Measurements from ENCODE around the gene CMTM8. TPM values are rescaled to one million over a fixed set of nuclear protein-coding genes. Genes with fewer than 3 reads are reported as not detected.
A peak's percentile ranks its signal among the peaks of the same experiment; 100 is the strongest.
"Not testable (repeated sequence)": the region's sequence is repeated elsewhere in the genome, so short reads cannot be mapped to it uniquely, and the experiment has no call there.

CMTM8 gene
- total RNA-seq, 1 donor from 2014 or later: not detected

DNA sequence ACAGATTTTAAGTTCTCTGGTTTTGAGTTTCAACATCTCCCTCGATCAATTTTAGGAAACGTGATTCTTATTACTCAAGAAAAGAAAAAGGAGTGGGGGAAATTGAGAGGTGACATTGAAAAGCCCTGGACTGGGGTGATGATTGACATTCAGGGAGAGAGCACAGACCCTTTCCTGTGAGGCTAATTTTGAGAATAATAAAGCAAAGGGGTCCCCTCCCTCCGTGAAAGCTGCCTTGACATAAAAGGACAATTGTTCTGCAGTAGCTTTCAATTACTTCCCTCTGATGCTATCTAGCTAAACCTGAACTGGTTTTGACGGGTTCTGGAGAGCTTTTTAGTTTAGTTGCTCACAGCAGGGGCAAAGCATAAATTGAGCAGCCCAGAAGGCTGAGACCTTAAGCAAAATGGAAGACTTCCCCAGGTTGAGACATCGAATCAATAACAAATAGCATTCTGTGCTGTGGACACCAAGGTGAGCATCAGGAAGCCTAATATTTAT, 14.4 kb upstream of the CMTM8 start:
- Histone ChIP-seq H3K4me3 (ENCODE audit: low read length in 3 of 3) (no peak overlapping the region), H3K27ac (ENCODE audit: low read depth, low read length) (no peak overlapping the region), H3K9me3 (ENCODE audit: control insufficient read depth in 3 of 3, low read length in 3 of 3) (peaks cover 0 to 2% (median 0%) of the 10 kb centered on the region in 3 donors), H3K27me3 (ENCODE audit: control insufficient read depth in 3 of 3, insufficient read depth in 3 of 3, low read length in 3 of 3) (no peaks in the 10 kb centered on the region), H3K4me1 (ENCODE audit: control insufficient read depth in 3 of 3, insufficient read depth in 3 of 3, low read length in 3 of 3) (no peaks in the 10 kb centered on the region), H3K36me3 (ENCODE audit: control insufficient read depth in 3 of 3, insufficient read depth in 3 of 3, low read length in 3 of 3) (no peaks in the 10 kb centered on the region), H3K9ac (ENCODE audit: low read depth in 1 of 3, low read length in 3 of 3) (no peak overlapping the region)

DNA sequence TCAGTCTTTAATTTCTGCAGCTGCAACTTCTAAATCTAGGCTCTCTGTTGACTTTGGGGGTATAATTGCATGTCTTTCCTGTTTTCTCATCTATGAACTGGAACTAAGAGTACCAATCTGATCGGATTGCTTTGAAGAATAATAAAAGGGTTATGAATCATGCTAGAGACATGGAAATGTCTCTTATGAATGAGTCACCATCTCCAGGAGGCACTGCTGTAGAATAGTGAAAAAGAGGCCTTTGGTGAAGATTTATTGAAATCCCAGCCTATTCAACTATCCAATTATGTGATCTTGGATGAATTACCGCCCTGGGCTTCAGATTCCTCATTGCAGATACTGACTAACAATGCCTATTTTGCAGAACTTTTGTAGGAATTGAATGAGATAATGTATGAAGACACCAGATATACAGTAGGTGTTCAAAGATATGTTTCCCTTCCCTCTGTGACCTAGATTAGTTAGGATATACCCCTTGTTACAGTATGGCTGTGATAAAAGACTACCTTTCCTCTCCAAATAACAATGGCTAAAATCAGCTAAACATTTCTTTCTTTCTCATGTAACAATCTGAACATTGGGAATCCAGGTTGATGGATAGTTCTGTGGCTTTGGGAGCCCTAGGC, 11.5 kb upstream of the CMTM8 start:
- Histone ChIP-seq H3K4me1 (ENCODE audit: control insufficient read depth in 3 of 3, insufficient read depth in 3 of 3, low read length in 3 of 3) (no peaks in the 10 kb centered on the region), H3K4me3 (ENCODE audit: low read length in 3 of 3) (no peak overlapping the region), H3K27ac (ENCODE audit: low read depth, low read length) (no peak overlapping the region), H3K9me3 (ENCODE audit: control insufficient read depth in 3 of 3, low read length in 3 of 3) (no peaks in the 10 kb centered on the region), H3K9ac (ENCODE audit: low read depth in 1 of 3, low read length in 3 of 3) (no peak overlapping the region), H3K36me3 (ENCODE audit: control insufficient read depth in 3 of 3, insufficient read depth in 3 of 3, low read length in 3 of 3) (no peaks in the 10 kb centered on the region), H3K27me3 (ENCODE audit: control insufficient read depth in 3 of 3, insufficient read depth in 3 of 3, low read length in 3 of 3) (no peaks in the 10 kb centered on the region)

DNA sequence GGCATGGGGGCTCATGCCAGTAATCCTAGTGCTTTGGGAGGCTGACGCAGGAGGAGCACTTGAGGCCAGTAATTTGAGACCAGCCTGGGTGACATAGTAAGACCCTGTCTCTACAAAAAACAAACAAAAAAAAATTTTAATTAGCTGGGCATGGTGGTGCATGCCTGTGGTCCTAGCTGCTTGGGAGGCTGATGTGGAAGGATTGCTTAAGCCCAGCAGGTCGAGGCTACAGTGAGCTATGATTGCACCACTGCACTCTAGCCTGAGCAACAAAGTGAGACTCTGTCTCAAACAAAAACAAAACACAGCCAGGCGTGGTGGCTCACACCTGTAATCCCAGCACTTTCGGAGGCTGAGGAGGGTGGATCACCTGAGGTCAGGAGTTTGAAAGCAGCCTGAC, 9.7 kb upstream of the CMTM8 start:
- not testable (repeated sequence) for H3K9me3 ChIP-seq (ENCODE audit: control insufficient read depth in 3 of 3, low read length in 3 of 3); H3K4me1 ChIP-seq (ENCODE audit: control insufficient read depth in 3 of 3, insufficient read depth in 3 of 3, low read length in 3 of 3); H3K27ac ChIP-seq (ENCODE audit: low read depth, low read length); H3K9ac ChIP-seq (ENCODE audit: low read depth in 1 of 3, low read length in 3 of 3); H3K36me3 ChIP-seq (ENCODE audit: control insufficient read depth in 3 of 3, insufficient read depth in 3 of 3, low read length in 3 of 3); H3K4me3 ChIP-seq (ENCODE audit: low read length in 3 of 3); H3K27me3 ChIP-seq (ENCODE audit: control insufficient read depth in 3 of 3, insufficient read depth in 3 of 3, low read length in 3 of 3)

DNA sequence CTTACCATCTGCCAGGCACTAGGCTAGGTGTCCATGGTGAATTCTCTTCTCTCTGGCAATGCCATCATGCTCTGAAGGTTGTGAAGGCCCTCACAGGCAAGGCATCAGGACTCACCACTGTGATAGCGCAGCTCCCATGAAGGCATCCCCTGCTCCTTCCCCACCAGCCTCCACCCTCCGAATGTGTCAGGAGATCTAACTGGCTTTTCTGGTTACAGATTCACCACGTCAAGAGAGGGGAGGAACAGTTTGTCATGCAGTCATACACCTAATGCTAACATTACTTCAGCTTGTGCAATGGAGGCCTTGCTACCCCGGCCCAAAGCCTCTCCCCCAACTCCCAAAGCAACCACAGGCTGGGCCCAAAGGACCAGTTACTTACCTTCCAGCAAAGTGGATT, 8.9 kb upstream of the CMTM8 start:
- no peaks in the 10 kb centered on the region for H3K4me1 ChIP-seq (ENCODE audit: control insufficient read depth in 3 of 3, insufficient read depth in 3 of 3, low read length in 3 of 3)
- H3K4me3 ChIP-seq (ENCODE audit: low read length in 3 of 3): no peak overlapping the region
- no peak overlapping the region for H3K9ac ChIP-seq (ENCODE audit: low read depth in 1 of 3, low read length in 3 of 3)
- no peak overlapping the region for H3K27ac ChIP-seq (ENCODE audit: low read depth, low read length)
- H3K36me3 ChIP-seq (ENCODE audit: control insufficient read depth in 3 of 3, insufficient read depth in 3 of 3, low read length in 3 of 3): no peaks in the 10 kb centered on the region
- no peaks in the 10 kb centered on the region for H3K9me3 ChIP-seq (ENCODE audit: control insufficient read depth in 3 of 3, low read length in 3 of 3)
- no peaks in the 10 kb centered on the region for H3K27me3 ChIP-seq (ENCODE audit: control insufficient read depth in 3 of 3, insufficient read depth in 3 of 3, low read length in 3 of 3)

DNA sequence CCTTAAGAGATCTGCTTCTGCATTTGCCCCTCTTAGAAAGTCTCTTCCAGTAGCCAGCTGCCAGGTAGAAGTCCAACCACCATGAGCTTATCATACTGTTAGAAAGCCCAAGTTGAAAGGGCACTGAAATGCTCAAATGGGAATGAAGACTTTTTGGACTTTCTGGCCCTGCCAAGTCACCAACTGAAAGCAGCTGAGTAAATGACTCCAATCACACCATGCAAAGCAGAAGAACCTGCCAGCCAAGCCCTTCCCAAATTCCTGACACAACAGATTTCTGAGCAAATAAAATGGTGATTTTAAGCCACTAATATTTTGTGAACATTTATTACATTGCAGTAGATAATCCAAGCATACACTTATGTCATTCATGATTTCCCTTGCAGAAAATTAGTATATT, 2.1 kb upstream of the CMTM8 start:
- no peak overlapping the region for H3K4me3 ChIP-seq (ENCODE audit: low read length in 3 of 3)
- peaks cover 0 to 19% (median 19%) of the 10 kb centered on the region in 3 donors for H3K27me3 ChIP-seq (ENCODE audit: control insufficient read depth in 3 of 3, insufficient read depth in 3 of 3, low read length in 3 of 3)
- H3K27ac ChIP-seq (ENCODE audit: low read depth, low read length): no peak overlapping the region
- no peaks in the 10 kb centered on the region for H3K9me3 ChIP-seq (ENCODE audit: control insufficient read depth in 3 of 3, low read length in 3 of 3)
- peaks cover 6 to 15% (median 10%) of the 10 kb centered on the region in 3 donors for H3K4me1 ChIP-seq (ENCODE audit: control insufficient read depth in 3 of 3, insufficient read depth in 3 of 3, low read length in 3 of 3)
- no peaks in the 10 kb centered on the region for H3K36me3 ChIP-seq (ENCODE audit: control insufficient read depth in 3 of 3, insufficient read depth in 3 of 3, low read length in 3 of 3)
- H3K9ac ChIP-seq (ENCODE audit: low read depth in 1 of 3, low read length in 3 of 3): no peak overlapping the region

DNA sequence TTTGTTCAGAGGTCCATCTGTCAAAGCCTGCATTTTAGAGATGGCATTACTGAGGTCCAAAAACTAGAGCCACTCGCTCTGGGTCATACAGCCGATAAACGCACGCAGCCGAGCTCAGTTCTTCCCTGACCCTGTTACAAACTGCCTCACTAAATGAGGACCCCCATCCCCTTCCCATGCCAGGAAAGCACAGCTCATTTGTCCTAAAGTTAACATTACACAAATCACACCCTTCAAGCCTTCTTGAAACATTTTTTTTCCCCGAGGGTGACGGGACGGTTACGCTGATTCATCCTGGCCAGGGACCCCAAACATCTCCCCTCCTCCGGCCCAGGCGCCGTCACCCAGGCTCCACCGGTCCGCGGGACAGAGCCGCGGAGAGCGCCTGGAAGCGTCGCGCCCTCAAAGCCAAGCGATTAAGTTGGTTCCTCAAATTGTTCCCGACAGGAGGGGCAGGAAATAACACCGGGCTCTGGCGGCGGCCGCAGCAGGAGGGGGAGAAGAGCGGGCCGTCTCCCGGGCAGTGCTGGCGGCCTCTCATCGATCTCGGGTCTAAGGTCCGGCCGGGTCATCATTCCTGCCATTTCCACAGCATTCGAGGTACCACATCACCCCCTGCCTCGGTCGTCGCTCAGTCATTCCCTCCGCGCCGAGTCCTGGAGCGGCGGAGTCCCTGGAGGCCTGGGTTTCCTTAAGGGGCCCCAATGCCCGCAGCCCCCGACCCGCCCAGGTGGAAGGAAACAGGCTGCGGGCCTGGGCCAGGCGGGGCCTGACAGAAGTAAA, 619 bp upstream of the CMTM8 start:
- peaks cover 0 to 19% (median 19%) of the 10 kb centered on the region in 3 donors for H3K27me3 ChIP-seq (ENCODE audit: control insufficient read depth in 3 of 3, insufficient read depth in 3 of 3, low read length in 3 of 3)
- H3K4me3 ChIP-seq (ENCODE audit: low read length in 3 of 3): peak overlapping the region; percentile 70 to 74 (median 72)
- H3K9ac ChIP-seq (ENCODE audit: low read depth in 1 of 3, low read length in 3 of 3): peak overlapping the region in 2 of 3 donors; percentile 19 to 73
- peaks cover 6 to 15% (median 10%) of the 10 kb centered on the region in 3 donors for H3K4me1 ChIP-seq (ENCODE audit: control insufficient read depth in 3 of 3, insufficient read depth in 3 of 3, low read length in 3 of 3)
- no peak overlapping the region for H3K27ac ChIP-seq (ENCODE audit: low read depth, low read length)
- no peaks in the 10 kb centered on the region for H3K9me3 ChIP-seq (ENCODE audit: control insufficient read depth in 3 of 3, low read length in 3 of 3)
- no peaks in the 10 kb centered on the region for H3K36me3 ChIP-seq (ENCODE audit: control insufficient read depth in 3 of 3, insufficient read depth in 3 of 3, low read length in 3 of 3)

DNA sequence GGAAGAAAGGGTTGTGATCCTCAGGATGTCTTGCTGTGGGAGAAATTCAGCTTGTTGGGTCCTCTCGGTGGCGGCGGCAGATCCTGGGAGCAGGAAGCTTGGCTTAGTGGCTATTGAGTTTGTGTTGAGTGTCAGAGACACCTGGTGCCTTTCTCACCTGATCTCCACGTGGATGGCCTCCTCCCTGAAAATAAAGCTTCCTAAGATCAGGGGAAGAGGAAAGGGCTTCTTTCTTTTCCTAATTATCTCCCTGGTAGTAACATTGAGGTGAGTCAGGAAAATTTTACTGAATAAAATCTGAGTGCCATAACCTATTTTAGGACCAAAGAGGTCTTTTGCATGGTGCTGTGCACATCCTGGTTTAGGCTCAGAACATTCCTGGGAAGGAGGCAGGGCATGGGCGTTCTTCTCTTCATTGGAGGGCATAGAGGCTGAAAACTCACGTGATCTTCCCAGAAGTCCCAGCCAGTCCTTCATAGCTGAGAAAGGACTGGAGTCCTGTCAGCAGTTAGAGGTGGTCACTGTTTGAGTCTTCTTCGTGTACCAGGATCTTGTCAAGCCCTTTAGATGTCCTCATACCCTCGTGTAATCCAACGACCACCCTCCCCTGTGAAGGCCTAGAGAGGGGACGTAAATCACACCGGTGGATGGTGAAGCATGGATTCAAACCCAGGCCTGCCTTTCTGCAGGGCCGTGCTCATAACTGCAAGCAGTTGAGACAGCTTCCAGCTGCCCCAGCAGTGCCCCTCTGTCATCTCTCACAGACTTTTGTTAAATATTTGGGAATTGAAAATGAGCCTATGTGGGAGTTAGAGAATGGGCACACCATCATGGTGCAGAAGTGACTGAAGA, 1.1 kb downstream of the CMTM8 start:
- Histone ChIP-seq H3K9me3 (ENCODE audit: control insufficient read depth in 3 of 3, low read length in 3 of 3) (no peaks in the 10 kb centered on the region), H3K4me3 (ENCODE audit: low read length in 3 of 3) (peak overlapping the region; percentile 68 to 74 (median 70)), H3K36me3 (ENCODE audit: control insufficient read depth in 3 of 3, insufficient read depth in 3 of 3, low read length in 3 of 3) (no peaks in the 10 kb centered on the region), H3K9ac (ENCODE audit: low read depth in 1 of 3, low read length in 3 of 3) (peak overlapping the region; percentile 61 to 72 (median 68)), H3K27ac (ENCODE audit: low read depth, low read length) (peak overlapping the region; percentile 43), H3K27me3 (ENCODE audit: control insufficient read depth in 3 of 3, insufficient read depth in 3 of 3, low read length in 3 of 3) (peaks cover 0 to 19% (median 19%) of the 10 kb centered on the region in 3 donors), H3K4me1 (ENCODE audit: control insufficient read depth in 3 of 3, insufficient read depth in 3 of 3, low read length in 3 of 3) (peaks cover 6 to 15% (median 10%) of the 10 kb centered on the region in 3 donors)

DNA sequence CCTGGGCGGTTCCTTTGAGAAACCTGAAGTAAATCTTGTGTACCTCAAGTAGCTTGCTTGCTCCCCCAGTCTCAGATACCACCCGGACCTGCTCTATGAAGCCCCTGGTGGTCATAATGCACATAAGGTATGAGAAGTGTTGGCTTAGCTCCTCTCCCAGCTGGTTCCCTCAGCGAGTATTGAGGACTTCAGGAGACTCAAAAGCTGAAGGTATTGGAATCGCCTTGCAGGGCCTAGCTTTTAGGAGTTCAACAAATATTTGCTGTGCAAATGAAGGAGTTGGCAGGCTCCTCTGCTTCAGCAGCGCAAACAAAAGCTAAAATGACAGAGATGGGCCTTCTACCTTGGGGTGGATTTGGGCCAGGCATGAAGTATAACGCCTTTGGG, 1.7 kb downstream of the CMTM8 start:
- Histone ChIP-seq H3K4me1 (ENCODE audit: control insufficient read depth in 3 of 3, insufficient read depth in 3 of 3, low read length in 3 of 3) (peaks cover 6 to 15% (median 10%) of the 10 kb centered on the region in 3 donors), H3K27ac (ENCODE audit: low read depth, low read length) (no peak overlapping the region), H3K9ac (ENCODE audit: low read depth in 1 of 3, low read length in 3 of 3) (no peak overlapping the region), H3K4me3 (ENCODE audit: low read length in 3 of 3) (peak overlapping the region; percentile 68 to 74 (median 70)), H3K9me3 (ENCODE audit: control insufficient read depth in 3 of 3, low read length in 3 of 3) (no peaks in the 10 kb centered on the region), H3K36me3 (ENCODE audit: control insufficient read depth in 3 of 3, insufficient read depth in 3 of 3, low read length in 3 of 3) (no peaks in the 10 kb centered on the region), H3K27me3 (ENCODE audit: control insufficient read depth in 3 of 3, insufficient read depth in 3 of 3, low read length in 3 of 3) (peaks cover 0 to 19% (median 19%) of the 10 kb centered on the region in 3 donors)

DNA sequence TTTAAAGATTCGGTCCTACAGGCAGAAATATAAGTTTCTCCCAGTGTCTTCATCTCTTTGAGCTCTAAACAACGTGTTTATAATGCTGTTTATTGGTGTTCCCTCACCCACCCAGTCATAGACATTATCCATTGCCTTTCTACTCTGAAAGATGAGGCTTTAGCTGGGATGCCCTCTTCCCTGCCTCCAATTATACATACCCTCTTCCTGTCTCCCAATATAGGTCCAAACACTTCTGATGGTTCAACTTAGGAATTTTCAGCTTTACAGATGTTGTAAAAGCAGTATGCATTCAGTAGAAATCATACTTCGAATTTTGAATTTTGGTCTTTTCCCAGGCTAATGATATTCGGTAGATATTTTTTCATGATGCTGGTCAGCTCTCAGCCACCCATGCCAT, 2.6 kb downstream of the CMTM8 start:
- Histone ChIP-seq H3K27ac (ENCODE audit: low read depth, low read length) (no peak overlapping the region), H3K36me3 (ENCODE audit: control insufficient read depth in 3 of 3, insufficient read depth in 3 of 3, low read length in 3 of 3) (no peaks in the 10 kb centered on the region), H3K27me3 (ENCODE audit: control insufficient read depth in 3 of 3, insufficient read depth in 3 of 3, low read length in 3 of 3) (peaks cover 0 to 19% (median 19%) of the 10 kb centered on the region in 3 donors), H3K4me1 (ENCODE audit: control insufficient read depth in 3 of 3, insufficient read depth in 3 of 3, low read length in 3 of 3) (peaks cover 6 to 15% (median 10%) of the 10 kb centered on the region in 3 donors), H3K4me3 (ENCODE audit: low read length in 3 of 3) (no peak overlapping the region), H3K9ac (ENCODE audit: low read depth in 1 of 3, low read length in 3 of 3) (no peak overlapping the region), H3K9me3 (ENCODE audit: control insufficient read depth in 3 of 3, low read length in 3 of 3) (no peaks in the 10 kb centered on the region)

Measured in skeletal muscle tissue (tissue), 4 donors.